Hepatocyte (in vitro differentiated cells): ENCODE data around the gene VWA1.

ENCODE experiments used
- CTCF ChIP-seq: fragments of 200-600 bp; sonication (generic); IDR thresholded peaks from 2 replicates; pipeline ENCODE4 v1.5.1; 2016; ENCODE audit warnings: antibody characterized with exemption, mild to moderate bottlenecking; ENCODE audit not compliant: poor library complexity
- EZH2 ChIP-seq: fragments of 200-600 bp; sonication (generic); IDR thresholded peaks from 2 replicates; pipeline ENCODE4 v1.6.1; 2016; ENCODE audit warnings: antibody characterized with exemption, mild to moderate bottlenecking, borderline replicate concordance
- EZH2phosphoT487 ChIP-seq: fragments of 200-600 bp; sonication (generic); IDR thresholded peaks from one replicate; pipeline ENCODE4 v1.6.1; 2018; ENCODE audit warnings: antibody characterized with exemption, mild to moderate bottlenecking, low read depth, moderate library complexity; ENCODE audit not compliant: unreplicated experiment, severe bottlenecking

DNA sequence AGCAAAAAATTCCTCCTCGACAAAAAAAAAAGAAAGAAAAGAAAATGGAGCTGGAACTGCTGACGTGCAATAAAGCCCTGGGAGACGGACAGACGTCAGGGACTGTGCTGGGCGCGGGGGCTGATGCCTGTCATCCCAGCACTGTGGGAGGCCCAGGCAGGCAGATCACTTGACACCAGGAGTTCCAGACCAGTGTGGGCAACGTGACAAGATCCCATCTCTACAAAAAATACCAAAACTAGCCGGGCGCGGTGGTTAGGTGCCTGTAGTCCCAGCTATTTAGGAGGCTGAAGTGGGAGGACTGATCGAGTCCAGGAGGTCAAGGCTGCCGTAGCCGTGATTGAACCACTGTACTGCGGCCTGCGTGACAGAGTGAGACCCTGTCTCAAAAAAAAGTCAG, 10.8 kb upstream of the VWA1 start:
- no peak for TF ChIP-seq CTCF
- TF ChIP-seq EZH2: no peak
- TF ChIP-seq EZH2phosphoT487: no peak
